GM18499 (cell line): Measurements from ENCODE around the gene SPRN.

Experiments used
- ATAC-seq: cut with Tn5 transposase; IDR thresholded peaks from one replicate; pipeline ENCODE4 v1.9.1; 2021; ENCODE audit warnings: moderate number of reproducible peaks; ENCODE audit not compliant: insufficient read depth, unreplicated experiment

Gene SPRN

GRCh38 chr10:133457100-133457841 lies 32.8 kb upstream of the SPRN start:
- no peak for ATAC-seq

GRCh38 chr10:133456041-133456951 lies 31.9 kb upstream of the SPRN start:
- no peak for ATAC-seq

- no peak for ATAC-seq
These were observed 31.2 kb upstream of the SPRN start for GRCh38 chr10:133455611-133456031.

GRCh38 chr10:133455196-133455595 lies 30.8 kb upstream of the SPRN start:
- ATAC-seq = no peak

- no peak for ATAC-seq
These were observed 29.9 kb upstream of the SPRN start for GRCh38 chr10:133454204-133454893.

- no peak for ATAC-seq
These were observed 29.2 kb upstream of the SPRN start, which contains the start of gene SCART1 for GRCh38 chr10:133453516-133454203. Gene SCART1 (plus strand): TSS chr10:133453945. CDS start chr10:133453998, 53 bp downstream.

GRCh38 chr10:133452453-133452852 lies 28.0 kb upstream of the SPRN start:
- no peak for ATAC-seq

GRCh38 chr10:133451346-133451745 lies 26.9 kb upstream of the SPRN start:
- ATAC-seq = no peak

- no peak for ATAC-seq
These were observed 23.7 kb upstream of the SPRN start for GRCh38 chr10:133448120-133448519.

- ATAC-seq = no peak
These were observed 22.6 kb upstream of the SPRN start for GRCh38 chr10:133446979-133447378.

- no peak for ATAC-seq
These were observed 21.6 kb upstream of the SPRN start for GRCh38 chr10:133445751-133446708.

GRCh38 chr10:133445268-133445732 lies 20.9 kb upstream of the SPRN start:
- no peak for ATAC-seq

GRCh38 chr10:133444342-133445267 lies 20.2 kb upstream of the SPRN start:
- ATAC-seq = no peak

GRCh38 chr10:133442967-133443924 lies 18.8 kb upstream of the SPRN start:
- no peak for ATAC-seq

- no peak for ATAC-seq
These were observed 18.0 kb upstream of the SPRN start for GRCh38 chr10:133442191-133442966.

- ATAC-seq = no peak
These were observed 17.4 kb upstream of the SPRN start for GRCh38 chr10:133441780-133442179.
